Karpas-422 (cell line): ENCODE data around the gene CAPZA1. TPM values are rescaled to one million over a fixed set of nuclear protein-coding genes. Genes with fewer than 3 reads are reported as not detected.

Experiments
- DNase-seq: peaks from one replicate; pipeline ENCODE4 v3.0.0-alpha.2; 2015
- H2AFZ ChIP-seq: fragments of 200-600 bp; sonication (generic); 2 replicates; pipeline ENCODE4 v1.6.1; 2014; ENCODE audit warnings: antibody characterized with exemption, low read length, mixed read lengths
- H3K27ac ChIP-seq: fragments of 200-600 bp; sonication (generic); 2 replicates; pipeline ENCODE4 v1.5.1; 2014; ENCODE audit warnings: mild to moderate bottlenecking, low read length, moderate library complexity
- H3K27me3 ChIP-seq: fragments of 200-600 bp; sonication (generic); 2 replicates; pipeline ENCODE4 v1.6.1; 2014; ENCODE audit warnings: low read length, mixed read lengths
- H3K36me3 ChIP-seq: fragments of 200-600 bp; sonication (generic); 2 replicates; pipeline ENCODE4 v1.6.1; 2014; ENCODE audit warnings: low read length, mixed read lengths; ENCODE audit not compliant: insufficient read depth
- H3K4me1 ChIP-seq: fragments of 200-600 bp; sonication (generic); 2 replicates; pipeline ENCODE4 v1.6.1; 2014; ENCODE audit warnings: mild to moderate bottlenecking, low read length, mixed read lengths
- H3K4me2 ChIP-seq: fragments of 200-600 bp; sonication (generic); 2 replicates; pipeline ENCODE4 v1.6.1; 2014; ENCODE audit warnings: low read length, low read depth, mild to moderate bottlenecking; ENCODE audit not compliant: poor library complexity, severe bottlenecking
- H3K4me3 ChIP-seq: fragments of 200-600 bp; sonication (generic); 2 replicates; pipeline ENCODE4 v1.5.1; 2014; ENCODE audit warnings: mild to moderate bottlenecking, antibody characterized with exemption, low read length, mixed read lengths
- H3K79me2 ChIP-seq: fragments of 200-600 bp; sonication (generic); 2 replicates; pipeline ENCODE4 v1.6.1; 2014; ENCODE audit warnings: mild to moderate bottlenecking, low read length, mixed read lengths
- H3K9ac ChIP-seq: fragments of 200-600 bp; sonication (generic); 2 replicates; pipeline ENCODE4 v1.6.0; 2014; ENCODE audit warnings: low read length
- H3K9me2 ChIP-seq: fragments of 200-600 bp; sonication (generic), shearing (Covaris generic); replicated peaks from 2 replicates; pipeline ENCODE4 v1.6.0; 2014; ENCODE audit warnings: mild to moderate bottlenecking, low read length, moderate library complexity; ENCODE audit not compliant: insufficient read depth
- H3K9me3 ChIP-seq: fragments of 300-700, 200-600 bp; sonication (generic); 2 replicates; pipeline ENCODE4 v1.6.1; 2014; ENCODE audit warnings: low read length, mixed read lengths
- H4K20me1 ChIP-seq: fragments of 200-600 bp; sonication (generic); 2 replicates; pipeline ENCODE4 v1.6.1; 2014; ENCODE audit warnings: mild to moderate bottlenecking, antibody characterized with exemption, low read length, low read depth; ENCODE audit not compliant: insufficient read depth
- total RNA-seq: library from RNA; depleted of rRNA; stranded (reverse); fragments of >200 nt; shearing (Covaris generic); gene quantifications from 2 replicates; pipeline ENCODE4 v1.2.3, GENCODE V29; 2014; ENCODE audit warnings: low replicate concordance

CAPZA1 gene
- total RNA-seq, 1 experiment from 2014 or later = 225 TPM

DNA sequence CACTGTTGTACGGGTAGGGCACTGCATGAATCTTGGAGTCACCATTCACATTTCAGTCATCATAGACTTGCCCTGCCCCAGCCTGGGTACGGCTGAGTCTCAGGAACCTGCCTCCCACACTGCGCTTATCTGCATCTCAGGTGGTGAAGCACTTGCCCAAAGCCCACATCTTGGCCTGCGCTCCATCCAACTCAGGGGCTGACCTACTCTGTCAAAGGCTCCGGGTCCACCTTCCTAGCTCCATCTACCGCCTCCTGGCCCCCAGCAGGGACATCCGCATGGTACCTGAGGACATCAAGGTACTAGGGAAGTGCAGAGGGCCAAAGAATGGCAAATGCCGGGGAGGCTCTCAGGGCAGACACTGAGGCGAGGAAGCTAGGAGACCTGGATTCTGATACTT lies 75.6 kb downstream of the CAPZA1 start:
- no peaks in the 10 kb centered on the region; the same call in 1 of the 2 replicates for H3K36me3 ChIP-seq
- H3K4me2 ChIP-seq = no peak overlapping the region
- DNase-seq = no peak
- no peaks in the 10 kb centered on the region for H3K9me2 ChIP-seq
- no peak overlapping the region for H3K4me3 ChIP-seq
- no peaks in the 10 kb centered on the region for H4K20me1 ChIP-seq
- peaks cover 8% of the 10 kb centered on the region for H3K4me1 ChIP-seq
- H3K27me3 ChIP-seq = no peaks in the 10 kb centered on the region
- no peak overlapping the region for H3K27ac ChIP-seq
- no peaks in the 10 kb centered on the region for H3K9me3 ChIP-seq
- no peak overlapping the region for H3K9ac ChIP-seq
- no peak overlapping the region for H2AFZ ChIP-seq
- no peaks in the 10 kb centered on the region for H3K79me2 ChIP-seq

DNA sequence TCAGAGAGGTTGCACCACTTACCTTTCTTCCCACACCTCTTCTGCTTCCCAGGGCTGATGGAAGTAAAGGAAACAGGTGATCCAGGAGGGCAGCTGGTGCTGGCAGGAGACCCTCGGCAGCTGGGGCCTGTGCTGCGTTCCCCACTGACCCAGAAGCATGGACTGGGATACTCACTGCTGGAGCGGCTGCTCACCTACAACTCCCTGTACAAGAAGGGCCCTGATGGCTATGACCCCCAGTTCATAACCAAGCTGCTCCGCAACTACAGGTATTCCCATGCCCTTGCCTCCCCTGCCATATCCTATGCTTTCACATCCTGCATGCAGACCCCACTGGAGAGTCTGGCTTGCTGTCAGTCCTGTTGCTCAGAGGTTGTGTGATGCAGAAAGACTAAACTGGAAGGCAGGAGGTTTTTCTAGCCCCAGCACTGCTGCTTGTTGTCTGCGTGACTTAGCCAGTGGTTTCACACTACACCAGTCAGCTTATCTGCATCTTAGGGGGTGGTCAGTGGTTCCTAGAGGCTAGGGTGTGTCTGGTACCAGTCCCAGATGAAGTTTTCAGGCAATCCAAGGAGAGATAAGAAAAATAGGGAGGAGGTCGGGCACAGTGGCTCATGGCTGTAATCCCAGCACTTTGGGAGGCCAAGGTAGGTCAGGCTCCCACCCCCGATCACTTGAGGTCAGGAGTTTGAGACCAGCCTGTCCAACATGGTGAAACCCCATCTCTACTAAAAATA lies 77.1 kb downstream of the CAPZA1 start:
- no peak overlapping the region for H2AFZ ChIP-seq
- H3K9ac ChIP-seq = no peak overlapping the region
- H3K27me3 ChIP-seq = no peaks in the 10 kb centered on the region
- H3K9me2 ChIP-seq = no peaks in the 10 kb centered on the region
- no peak overlapping the region for H3K27ac ChIP-seq
- no peaks in the 10 kb centered on the region for H3K9me3 ChIP-seq
- no peak for DNase-seq
- H3K4me1 ChIP-seq = peaks cover 17% of the 10 kb centered on the region
- H3K36me3 ChIP-seq = no peaks in the 10 kb centered on the region; the same call in 1 of the 2 replicates
- no peak overlapping the region for H3K4me2 ChIP-seq
- no peaks in the 10 kb centered on the region for H4K20me1 ChIP-seq
- no peak overlapping the region for H3K4me3 ChIP-seq
- no peaks in the 10 kb centered on the region for H3K79me2 ChIP-seq

DNA sequence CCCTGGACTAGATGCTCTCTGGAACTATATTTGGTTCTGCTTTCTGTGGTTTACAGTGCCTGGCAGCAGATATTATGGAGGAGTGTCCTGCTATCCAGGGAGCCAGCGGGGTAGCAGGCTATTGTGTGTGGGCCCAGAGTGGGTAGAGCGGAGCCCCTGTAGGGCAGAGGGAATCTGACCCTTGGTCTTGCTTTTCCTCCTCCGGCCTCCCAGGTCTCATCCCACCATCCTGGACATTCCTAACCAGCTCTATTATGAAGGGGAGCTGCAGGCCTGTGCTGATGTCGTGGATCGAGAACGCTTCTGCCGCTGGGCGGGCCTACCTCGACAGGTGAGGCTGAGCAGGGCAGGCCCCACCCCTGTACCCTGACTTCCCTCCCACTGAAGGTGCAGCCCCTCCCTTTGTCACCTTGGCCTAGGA lies 78.2 kb downstream of the CAPZA1 start:
- H4K20me1 ChIP-seq = 0 out of 2 replicates have a peak, but pooled peaks cover 3% of the 10 kb centered on the region
- H3K4me1 ChIP-seq = peaks cover 11% of the 10 kb centered on the region
- no peaks in the 10 kb centered on the region; the same call in 1 of the 2 replicates for H3K36me3 ChIP-seq
- H3K4me2 ChIP-seq = no peak overlapping the region
- H2AFZ ChIP-seq = no peak overlapping the region
- no peak overlapping the region for H3K4me3 ChIP-seq
- DNase-seq = no peak
- H3K27ac ChIP-seq = no peak overlapping the region
- no peaks in the 10 kb centered on the region for H3K9me2 ChIP-seq
- H3K9me3 ChIP-seq = no peaks in the 10 kb centered on the region
- H3K79me2 ChIP-seq = no peaks in the 10 kb centered on the region
- H3K27me3 ChIP-seq = no peaks in the 10 kb centered on the region
- no peak overlapping the region for H3K9ac ChIP-seq

DNA sequence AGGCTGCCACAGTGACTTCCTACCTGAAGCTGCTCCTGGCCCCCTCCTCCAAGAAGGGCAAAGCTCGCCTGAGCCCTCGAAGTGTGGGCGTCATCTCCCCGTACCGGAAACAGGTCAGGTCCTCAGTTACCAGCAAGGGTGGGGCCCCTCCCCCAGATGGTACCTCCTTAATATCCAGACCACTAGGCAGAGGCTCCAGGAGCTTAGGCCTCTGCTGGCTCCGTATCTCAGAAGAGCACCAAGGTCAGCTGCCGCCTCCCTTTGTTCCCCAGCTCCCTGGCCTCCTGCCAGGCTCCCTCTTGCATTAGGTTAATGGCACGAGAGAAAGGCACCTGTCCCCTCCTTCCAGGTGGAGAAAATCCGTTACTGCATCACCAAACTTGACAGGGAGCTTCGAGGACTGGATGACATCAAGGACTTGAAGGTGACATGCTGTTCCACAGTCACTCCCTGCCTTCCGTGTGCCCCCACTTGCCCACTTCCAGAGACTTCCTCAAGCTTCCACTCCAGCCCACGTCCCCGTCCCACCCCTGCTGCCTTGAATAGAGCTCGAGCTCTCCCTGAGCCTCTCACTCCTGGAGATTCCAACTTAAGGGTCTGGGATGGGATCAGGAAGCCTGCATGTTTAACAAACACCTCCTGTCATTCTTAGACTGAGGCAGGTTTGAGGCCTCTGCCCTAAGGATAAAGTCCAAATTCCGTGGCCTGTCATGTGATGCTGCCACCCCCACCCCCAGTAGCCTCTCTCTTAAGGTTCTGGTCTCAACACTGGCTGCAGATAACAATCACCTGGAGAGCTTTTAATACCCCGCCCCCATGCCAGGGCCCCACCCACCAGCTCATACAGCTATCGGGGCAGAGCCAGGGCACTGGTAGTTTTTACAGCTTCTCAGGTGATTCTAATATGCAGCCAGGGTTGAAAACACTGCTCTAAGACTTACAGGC lies 79.0 kb downstream of the CAPZA1 start:
- Histone ChIP-seq H3K4me1 (peaks cover 11% of the 10 kb centered on the region), H4K20me1 (0 out of 2 replicates have a peak, but pooled peaks cover 3% of the 10 kb centered on the region), H2AFZ (no peak overlapping the region), H3K27me3 (no peaks in the 10 kb centered on the region), H3K79me2 (no peaks in the 10 kb centered on the region), H3K4me3 (no peak overlapping the region), H3K4me2 (no peak overlapping the region), H3K9me2 (no peaks in the 10 kb centered on the region), H3K9ac (no peak overlapping the region), H3K27ac (no peak overlapping the region), H3K36me3 (no peaks in the 10 kb centered on the region; the same call in 1 of the 2 replicates), H3K9me3 (no peaks in the 10 kb centered on the region)
- DNase-seq = no peak

DNA sequence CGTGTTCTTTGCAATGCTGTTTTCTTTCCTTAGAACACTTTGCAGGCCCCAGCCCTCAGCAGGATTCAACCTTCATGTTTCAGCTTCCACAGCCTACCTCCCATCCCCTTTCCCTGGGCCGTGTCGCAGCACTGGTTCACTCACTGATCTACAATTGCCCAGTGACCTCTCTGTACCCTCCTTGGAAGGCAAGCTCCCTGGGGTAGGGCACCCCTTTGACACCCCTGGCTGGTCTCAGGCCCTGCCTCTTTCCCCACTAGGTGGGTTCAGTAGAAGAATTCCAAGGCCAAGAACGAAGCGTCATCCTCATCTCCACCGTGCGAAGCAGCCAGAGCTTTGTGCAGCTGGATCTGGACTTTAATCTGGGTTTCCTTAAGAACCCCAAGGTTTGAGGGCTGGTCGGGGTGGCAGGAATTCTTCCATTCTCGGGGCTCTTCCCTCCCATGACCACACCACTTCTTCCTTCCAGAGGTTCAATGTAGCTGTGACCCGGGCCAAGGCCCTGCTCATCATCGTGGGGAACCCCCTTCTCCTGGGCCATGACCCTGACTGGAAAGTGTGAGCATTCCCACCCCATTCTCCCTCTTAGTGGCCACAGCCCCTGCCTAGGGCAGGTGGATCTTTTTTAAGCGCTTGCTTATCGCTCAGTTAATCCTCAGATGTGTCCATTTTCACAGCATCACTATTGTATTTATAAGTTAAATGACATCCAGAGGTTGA lies 80.0 kb downstream of the CAPZA1 start:
- Histone ChIP-seq H3K36me3 (no peaks in the 10 kb centered on the region; the same call in 1 of the 2 replicates), H4K20me1 (0 out of 2 replicates have a peak, but pooled peaks cover 7% of the 10 kb centered on the region), H3K9me2 (no peaks in the 10 kb centered on the region), H3K4me1 (peaks cover 17% of the 10 kb centered on the region), H3K4me2 (no peak overlapping the region), H3K27me3 (no peaks in the 10 kb centered on the region), H3K27ac (no peak overlapping the region), H3K79me2 (no peaks in the 10 kb centered on the region), H3K4me3 (no peak overlapping the region), H2AFZ (no peak overlapping the region), H3K9me3 (no peaks in the 10 kb centered on the region), H3K9ac (no peak overlapping the region)
- DNase-seq = no peak

DNA sequence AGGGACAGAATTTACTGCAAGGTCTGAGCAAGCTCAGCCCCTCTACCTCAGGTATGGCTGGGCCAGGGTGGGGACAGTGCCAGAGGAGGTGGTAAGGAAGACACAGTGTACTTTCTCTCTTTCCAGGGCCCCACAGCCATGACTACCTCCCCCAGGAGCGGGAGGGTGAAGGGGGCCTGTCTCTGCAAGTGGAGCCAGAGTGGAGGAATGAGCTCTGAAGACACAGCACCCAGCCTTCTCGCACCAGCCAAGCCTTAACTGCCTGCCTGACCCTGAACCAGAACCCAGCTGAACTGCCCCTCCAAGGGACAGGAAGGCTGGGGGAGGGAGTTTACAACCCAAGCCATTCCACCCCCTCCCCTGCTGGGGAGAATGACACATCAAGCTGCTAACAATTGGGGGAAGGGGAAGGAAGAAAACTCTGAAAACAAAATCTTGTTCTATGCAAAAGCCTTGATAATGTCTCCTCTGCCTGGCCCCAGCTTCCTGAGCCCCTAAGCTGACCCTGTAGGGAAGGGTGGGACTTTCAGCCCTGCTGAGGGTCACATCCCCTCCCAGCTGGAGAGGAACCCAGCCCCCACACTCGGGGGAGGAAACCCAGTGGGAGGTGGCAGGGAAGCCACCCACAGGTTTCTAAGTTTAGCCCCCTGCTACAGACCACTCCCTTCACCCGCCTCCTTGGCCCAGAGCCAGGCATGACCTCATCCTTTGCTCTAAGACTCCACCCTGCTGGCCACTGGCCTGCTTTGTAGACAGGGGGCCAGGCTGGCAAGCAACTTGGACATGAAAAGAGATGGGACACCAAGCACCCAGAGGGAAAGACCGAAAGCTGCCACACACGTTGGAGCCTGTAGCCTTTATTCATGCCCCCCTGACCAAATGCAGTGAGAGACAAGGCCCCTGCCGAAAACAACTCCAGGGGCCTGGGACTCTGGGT lies 80.9 kb downstream of the CAPZA1 start:
- Histone ChIP-seq H3K4me1 (peaks cover 26% of the 10 kb centered on the region), H2AFZ (no peak overlapping the region), H3K79me2 (no peaks in the 10 kb centered on the region)

More for the DNA sequence above, 80.9 kb downstream of the CAPZA1 start:
- Histone ChIP-seq H3K4me3 (no peak overlapping the region), H3K9me3 (no peaks in the 10 kb centered on the region), H3K27ac (no peak overlapping the region), H3K4me2 (no peak overlapping the region), H3K9me2 (no peaks in the 10 kb centered on the region), H4K20me1 (0 out of 2 replicates have a peak, but pooled peaks cover 7% of the 10 kb centered on the region), H3K27me3 (no peaks in the 10 kb centered on the region), H3K9ac (no peak overlapping the region), H3K36me3 (no peaks in the 10 kb centered on the region; the same call in 1 of the 2 replicates)
- DNase-seq = peak; percentile 85
